ENCODE results near the gene SEPHS1.
A peak's percentile ranks its signal among the peaks of the same experiment; 100 is the strongest.
"Not testable (repeated sequence)": the region's sequence is repeated elsewhere in the genome, so short reads cannot be mapped to it uniquely, and the experiment has no call there.

SEPHS1 gene, protein sequence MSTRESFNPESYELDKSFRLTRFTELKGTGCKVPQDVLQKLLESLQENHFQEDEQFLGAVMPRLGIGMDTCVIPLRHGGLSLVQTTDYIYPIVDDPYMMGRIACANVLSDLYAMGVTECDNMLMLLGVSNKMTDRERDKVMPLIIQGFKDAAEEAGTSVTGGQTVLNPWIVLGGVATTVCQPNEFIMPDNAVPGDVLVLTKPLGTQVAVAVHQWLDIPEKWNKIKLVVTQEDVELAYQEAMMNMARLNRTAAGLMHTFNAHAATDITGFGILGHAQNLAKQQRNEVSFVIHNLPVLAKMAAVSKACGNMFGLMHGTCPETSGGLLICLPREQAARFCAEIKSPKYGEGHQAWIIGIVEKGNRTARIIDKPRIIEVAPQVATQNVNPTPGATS

DNA sequence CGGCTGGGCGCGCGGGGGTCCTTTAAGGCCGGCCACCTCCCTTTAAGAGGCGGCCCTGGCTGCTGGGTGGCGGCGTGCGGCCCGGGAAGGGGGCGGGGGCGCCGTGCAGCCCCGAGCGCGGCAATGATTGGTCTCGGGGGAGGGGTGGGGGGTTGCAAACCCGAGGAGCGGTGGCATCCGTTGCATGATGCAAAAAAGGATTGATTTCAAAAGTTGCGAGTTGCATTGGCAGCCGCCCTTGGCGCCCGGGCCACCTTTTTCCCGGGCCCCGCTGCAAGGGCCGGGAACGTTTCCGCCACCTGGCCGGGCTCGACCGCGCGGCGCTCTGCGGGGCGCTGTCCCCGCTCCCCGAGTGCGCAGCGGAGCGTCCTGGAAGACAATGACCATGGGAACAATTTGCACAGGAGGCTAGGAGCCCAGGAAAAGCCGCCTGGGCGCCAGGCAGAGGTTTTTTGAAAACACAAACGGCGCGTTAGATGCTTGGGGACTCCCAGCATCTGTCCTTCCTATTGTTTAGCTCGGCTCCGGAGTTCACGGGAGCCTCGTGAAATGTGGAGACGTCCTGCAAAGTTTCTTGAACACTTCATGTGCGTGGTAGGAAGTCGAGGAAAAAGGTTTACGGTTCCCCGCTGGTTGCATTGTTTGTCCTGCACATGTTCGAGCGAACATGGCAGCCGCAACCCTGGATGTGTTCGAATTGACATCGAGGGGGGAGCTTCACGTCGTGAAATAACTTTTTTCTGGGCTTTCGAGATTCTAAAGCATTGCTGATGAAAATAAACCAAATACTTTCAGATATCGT is at the start of gene SEPHS1:
Gene SEPHS1, minus strand, starts transcription at position 78 of the 802 bp plus-strand sequence. CDS start 3,343 bp downstream, outside the sequence.
- peak; percentile 13 for DNase-seq

DNA sequence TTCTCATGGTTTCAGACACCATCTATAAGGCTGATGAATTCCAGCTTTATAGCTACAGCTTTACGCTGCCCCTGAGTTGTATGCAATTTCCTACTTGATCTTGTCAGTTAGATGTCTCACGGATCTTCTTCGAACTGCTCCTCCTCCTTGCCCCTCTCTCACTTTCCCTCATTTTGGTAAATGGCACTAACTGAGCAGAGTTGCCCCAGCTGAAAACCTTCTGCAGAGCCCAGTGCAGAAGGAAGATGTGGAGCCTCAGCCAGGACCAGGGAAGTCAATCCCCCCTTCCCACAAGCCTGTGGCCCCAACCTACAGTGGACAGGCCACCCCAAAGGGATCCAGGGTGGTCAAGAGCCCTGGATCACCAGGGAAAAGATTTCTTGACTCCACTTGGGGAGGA is 49.0 kb upstream of the SEPHS1 start:
- no peak for DNase-seq

DNA sequence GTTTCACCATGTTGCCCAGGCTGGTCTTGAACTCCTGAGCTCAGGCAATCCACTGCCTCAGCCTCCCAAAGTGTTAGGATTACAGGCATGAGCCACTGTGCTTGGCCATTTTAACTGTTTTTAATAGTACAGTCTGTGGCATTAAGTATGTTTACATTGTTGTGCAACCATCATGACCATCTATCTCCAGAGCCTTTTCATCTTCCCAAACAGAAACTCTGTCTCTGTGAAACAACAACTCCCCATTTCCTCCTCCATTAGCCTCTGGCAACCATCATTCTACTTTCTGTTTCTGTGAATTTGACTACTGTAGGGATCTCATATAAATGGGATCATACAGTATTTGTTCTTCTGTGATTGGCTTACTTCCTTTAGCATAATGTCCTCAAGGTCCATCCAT is 48.3 kb upstream of the SEPHS1 start:
- DNase-seq = no peak

DNA sequence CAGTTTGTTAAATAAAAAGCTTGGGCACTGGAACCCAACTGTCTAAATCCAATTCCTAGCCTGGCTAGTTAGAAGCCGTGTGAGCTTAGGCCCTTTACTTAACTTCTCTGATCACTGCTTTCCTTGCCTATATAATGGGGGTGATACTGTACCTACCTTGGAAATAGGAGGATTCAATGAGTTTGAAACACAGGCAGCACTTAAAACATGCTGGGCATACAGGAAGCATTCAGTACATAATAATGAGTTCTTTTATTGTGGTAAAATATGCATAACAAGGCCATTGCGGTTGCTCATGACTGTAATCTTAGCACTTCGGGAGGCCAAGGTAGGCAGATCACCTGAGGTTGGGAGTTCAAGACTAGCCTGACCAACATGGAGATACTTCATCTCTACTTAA is 47.4 kb upstream of the SEPHS1 start:
- DNase-seq = no peak

DNA sequence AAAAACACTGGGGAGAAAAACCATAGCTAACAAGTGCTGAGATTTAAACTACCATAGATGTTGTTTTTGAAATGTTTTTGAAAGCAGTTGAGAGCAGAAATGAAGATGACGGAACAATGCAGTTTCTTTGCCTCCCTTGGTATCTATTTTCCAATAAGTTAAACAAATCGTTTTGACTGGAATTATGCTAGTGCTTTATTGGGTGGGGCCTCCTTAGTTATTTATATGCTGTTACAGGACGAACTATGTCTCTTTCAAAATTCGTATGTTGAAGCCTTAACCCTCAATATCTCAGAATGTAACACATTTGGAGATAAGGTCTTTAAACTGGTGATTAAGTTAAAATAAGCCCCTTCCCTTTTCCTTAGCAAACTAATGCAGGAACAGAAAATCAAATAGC is 45.5 kb upstream of the SEPHS1 start:
- no peak for DNase-seq

DNA sequence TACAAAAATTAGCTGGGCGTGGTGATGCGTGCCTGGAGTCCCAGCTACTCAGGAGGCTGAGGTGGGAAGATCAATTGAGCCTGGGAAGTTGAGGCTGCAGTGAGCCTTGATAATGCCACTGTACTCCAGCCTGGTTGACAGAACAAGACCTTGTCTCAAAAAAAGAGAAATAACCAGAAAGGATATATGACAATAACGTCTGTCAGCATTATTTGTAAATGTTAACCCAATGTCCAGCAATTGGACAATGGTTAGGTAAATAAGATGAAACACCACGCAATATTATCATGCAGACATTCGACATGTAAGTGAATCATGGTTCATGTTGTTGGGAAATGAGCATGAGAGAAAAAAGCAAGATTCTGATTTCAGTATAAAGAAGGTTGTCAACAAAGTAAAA is 44.6 kb upstream of the SEPHS1 start:
- DNase-seq = no peak

DNA sequence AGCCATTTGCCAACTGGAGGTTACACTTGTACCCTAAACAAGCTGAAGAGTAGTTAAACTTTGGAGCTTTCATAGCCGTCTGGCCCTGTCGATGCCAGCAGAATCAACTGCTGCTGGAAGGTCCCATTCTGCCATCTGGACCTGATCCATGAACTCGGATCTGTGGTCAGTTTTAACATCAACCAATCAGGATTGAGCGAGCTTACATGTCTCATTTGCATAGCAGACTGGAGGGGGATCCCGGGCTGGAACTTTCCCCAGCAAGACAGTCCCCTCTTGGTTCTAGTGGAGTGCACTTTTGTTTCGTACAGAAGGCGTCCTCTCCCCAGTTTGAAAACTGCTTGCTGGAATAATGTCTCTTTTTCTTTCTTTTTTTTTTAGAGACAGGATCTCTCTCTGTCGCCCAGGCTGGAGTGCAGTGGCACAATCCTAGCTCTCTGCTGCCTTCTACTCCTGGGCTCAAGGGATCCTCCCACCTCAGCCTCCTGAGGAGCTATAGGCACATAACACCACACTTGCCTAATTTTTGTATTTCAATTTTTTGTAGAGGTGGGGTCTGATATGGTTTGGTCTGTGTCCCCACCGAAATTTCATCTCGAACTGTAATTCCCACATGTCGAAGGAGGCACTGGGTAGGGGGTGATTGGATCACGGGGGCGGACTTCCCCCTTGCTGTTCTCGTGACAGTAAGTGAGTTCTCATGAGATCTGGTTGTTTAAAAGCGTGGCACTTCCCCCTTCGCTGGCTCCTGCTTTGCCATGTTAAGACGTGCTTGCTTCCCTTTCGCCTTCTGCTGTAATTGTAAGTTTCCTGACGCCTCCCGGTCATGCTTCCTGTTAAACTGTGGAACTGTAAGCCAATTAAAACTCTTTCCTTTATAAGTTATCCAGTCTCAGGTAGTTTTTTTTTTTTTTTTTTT is 42.8 kb upstream of the SEPHS1 start:
- no peak for DNase-seq

DNA sequence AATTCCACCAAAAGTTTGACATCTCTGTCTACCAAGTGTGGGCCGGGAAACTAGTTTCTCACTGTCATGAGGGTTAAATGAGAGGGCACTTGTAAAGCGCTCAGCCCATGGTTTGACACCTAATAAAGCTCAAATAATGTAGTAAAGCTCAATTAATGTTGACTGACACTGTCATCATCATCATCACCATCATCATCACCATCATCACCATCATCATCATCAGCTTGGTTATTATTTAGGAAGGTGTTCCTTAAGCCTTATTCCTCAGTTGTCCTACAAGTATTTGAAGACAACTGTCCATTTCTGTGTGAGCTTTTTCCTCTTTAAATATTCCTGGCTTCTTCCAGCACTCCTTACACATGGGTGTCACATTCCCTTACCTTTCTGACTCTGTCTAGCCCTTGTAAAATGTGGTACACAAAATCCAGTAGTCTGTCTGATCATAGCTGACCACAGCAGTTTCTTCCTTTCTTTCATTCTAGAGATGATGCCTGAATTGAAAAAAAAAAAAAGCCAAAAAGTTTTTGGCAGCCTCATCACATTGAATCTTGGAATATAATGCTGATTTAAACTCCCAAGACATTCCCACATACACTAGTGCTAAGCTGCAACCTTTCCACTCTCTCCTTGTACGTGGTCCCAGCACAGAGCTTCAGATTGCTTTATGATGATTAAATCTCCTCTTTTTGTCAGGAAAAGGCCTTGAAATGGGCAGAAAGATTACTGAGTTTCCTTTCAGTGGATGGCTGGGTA is 40.6 kb upstream of the SEPHS1 start:
- no peak for DNase-seq

DNA sequence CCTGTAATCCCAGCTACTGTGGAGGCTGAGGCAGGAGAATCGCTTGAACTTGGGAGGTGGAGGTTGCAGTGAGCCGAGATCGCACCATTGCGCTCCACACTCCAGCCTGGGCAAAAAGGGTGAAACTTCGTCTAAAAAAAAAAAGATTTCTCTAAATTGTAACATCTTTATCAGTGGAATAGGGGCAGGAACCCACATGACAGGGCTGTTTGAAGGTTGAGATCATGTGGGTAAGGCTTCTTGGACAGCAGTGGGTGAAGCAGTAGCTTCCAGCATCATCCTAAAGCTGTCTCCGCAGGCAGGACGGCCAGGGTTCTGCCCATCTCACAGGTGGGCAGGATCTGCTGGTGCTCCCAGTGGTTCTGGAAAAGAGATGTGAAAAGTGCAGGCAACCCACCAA is 37.9 kb upstream of the SEPHS1 start:
- DNase-seq = no peak

DNA sequence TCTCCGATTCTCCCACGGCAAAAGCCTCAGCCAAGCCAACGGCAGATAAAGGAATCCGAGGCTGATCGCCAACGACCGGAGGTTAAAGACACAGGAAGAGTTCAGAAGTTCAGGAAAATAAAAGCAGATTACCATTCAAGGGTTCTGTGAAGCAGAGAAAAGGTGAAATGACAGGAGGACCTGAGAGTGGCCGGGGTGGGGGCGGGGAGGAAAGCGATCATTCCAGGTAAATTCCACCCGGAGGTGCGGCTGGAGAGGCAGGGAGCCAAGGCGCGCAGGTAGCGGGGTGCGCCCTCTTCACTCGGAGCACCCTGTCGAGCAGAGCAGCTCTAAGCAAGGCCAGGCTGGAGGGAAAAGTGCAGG is 35.3 kb upstream of the SEPHS1 start:
- no peak for DNase-seq

DNA sequence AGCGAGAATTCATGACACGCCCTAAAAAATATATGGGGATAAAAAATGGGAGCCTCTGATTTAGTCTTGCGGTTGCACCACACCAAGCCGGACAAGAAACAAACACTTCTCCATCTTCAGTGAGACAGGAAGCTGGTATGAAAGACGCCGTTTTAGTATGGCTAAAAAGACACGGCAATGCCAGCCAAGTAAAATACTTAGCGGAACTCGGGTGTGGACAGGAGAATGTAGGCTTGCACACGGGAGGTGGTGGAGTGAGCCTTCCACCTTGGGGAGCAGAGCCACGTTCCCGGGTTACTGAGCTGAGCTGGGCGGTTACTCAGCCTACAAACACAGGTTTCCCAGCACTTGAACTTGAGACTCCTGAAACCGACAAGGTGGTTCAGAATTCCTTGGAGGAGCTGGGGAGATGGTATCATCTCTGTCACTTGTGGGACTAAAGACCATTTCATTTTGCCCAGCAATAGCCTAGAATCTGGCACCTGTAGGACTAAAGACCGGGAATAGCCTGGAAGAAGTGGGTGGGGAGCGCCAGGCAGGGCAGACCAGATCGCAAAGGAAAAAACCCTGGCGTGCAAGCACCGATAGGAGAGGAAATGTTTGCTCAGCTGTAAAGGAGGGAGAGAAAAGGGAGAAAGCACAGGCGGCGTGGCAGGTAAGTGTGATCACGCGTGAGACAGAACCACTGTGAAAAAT is 34.8 kb upstream of the SEPHS1 start:
- no peak for DNase-seq

DNA sequence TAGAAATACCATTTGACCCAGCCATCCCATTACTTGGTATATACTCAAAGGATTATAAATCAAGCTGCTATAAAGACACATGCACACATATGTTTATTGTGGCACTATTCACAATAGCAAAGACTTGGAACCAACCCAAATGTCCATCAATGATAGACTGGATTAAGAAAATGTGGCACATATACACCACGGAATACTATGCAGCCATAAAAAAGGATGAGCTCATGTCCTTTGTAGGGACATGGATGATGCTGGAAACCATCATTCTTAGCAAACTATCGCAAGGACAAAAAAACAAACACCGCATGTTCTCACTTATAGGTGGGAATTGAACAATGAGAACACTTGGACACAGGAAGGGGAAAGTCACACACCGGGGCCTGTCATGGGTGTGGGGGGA is 31.0 kb upstream of the SEPHS1 start:
- not testable (repeated sequence) for DNase-seq

DNA sequence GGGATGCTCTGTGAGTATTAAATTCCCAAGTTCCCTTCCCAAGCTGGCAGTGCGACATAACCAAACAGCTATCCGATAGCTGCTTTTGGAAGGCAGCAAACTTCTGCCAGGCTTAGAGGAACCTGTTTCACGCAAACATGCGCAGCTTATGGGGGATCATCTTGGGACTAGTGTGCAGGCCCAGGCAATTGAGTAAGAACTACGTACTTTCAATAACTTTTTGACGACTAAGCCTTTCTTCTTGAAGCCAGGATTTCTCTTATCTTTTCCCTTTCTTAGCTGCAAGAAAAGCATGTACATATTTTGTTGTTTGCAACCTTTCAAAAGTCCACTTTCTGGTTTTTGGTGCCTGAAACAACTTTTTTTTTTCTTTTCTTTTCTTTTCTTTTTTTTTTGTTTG is 28.7 kb upstream of the SEPHS1 start:
- no peak for DNase-seq

DNA sequence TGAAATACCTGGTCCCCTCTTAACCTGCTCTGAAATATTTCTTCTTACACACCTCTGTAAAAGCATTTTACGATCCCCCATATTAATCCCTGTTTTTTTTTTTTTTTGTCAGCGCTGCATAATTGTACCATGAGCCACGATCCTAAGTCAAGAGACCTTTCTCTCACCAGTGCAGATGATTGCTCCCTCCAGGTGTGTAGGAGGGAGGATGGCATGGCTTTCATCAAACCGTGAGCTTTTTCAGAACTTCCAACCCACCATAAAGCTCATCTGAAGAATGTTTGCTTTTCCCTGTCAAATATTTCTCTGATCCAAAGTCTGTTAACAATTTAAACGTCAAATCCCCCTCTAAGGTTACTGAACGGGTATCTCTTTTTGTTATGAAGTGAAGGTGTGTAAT is 28.2 kb upstream of the SEPHS1 start:
- DNase-seq = no peak

DNA sequence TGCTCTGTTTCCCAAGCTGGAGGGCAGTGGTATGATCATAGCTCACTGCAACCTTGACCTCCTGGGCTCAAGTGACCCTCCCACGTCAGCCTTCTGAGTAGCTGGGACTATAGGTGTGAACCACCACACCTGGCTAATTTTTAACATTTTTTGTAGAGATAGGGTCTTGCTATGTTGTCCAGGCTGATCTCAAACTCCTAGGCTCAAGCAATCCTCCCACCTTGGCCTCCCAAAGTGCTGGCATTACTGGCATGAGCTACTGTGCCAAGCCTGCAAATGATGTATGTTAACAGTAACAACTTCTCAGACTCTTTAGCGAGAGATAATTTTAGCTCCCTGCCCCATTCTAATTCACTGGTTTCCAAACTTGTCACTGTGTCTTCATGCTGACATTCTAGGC is 27.7 kb upstream of the SEPHS1 start:
- no peak for DNase-seq

DNA sequence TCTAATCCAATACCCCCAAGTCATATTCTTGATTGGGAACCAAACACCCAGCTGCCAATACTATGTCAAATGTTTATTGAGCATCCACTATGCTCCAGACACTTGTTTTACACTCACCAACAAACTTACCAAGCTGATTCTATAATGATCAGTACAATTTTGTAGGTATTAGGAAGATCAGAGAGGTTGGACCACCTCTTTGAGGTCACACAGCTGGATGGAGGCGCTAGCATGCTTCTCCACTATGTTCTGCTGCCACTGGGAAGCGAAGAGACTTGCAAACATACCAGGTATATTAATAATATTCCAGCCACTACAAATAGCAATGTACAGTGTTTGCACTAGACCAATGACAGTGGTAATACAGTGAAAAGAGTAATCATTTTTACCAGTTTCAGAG is 25.6 kb upstream of the SEPHS1 start:
- no peak for DNase-seq

DNA sequence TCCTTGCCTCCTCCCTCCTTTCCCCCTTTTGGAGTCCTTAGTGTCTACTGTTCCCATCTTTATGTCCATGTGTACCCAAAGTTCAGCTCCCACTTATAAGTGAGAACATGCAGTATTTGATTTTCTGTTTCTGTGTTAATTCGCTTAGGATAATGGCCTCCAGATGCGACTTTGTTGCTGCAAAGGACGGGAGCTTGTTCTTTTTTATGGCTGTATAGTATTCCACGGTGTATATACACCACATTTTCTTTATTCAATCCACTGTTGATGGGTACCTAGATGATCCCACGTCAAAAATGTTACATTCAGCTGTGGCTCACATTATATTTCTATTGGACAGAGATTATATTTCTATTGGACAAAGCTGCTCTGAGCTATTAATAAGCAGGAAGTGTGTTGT is 24.4 kb upstream of the SEPHS1 start:
- no peak for DNase-seq

DNA sequence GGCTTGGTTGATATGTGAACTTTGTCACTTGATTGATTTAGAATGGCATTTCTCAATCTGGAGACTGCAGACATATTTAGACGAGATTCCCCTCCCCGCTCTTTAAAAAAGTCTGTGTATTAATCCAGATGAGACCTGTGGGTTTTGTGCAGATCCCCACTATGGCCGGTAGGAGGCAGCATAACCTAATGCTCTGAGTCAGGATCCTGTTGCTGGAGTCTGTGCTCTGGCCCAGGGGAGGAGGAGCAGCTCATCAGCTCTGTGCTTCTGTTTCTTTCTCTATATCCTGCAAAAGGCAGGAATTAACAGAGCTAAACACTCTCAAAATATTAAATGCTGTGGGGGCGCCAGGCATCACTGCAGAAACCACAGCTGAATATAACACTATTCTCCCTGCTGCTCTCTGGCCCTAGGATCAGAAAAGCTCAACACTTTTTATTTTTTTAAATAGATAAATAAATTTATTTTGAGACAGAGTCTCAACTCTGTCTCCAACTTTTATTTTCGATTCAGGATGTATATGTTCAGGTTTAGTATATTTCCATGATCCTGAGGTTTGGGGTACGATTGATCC is 23.9 kb upstream of the SEPHS1 start:
- peak; percentile 84 for DNase-seq

DNA sequence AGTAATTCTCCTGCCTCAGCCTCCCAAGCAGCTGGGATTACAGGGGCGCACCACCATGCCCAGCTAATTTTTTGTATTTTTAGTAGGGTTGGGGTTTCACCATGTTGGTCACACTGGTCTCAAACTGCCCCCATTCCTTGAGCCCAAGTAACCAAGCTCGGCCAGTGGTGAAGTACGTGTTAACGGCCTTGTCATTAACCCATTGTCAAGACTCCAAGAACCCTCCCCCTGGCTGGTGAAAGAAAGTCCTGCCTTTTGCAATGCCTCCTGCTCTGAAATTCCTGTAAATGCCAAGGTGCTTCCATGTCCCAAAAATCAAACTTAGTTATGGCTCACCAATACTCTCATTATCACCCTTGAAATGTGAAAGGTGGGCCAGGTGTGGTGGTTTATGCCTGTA is 18.8 kb upstream of the SEPHS1 start:
- no peak for DNase-seq

DNA sequence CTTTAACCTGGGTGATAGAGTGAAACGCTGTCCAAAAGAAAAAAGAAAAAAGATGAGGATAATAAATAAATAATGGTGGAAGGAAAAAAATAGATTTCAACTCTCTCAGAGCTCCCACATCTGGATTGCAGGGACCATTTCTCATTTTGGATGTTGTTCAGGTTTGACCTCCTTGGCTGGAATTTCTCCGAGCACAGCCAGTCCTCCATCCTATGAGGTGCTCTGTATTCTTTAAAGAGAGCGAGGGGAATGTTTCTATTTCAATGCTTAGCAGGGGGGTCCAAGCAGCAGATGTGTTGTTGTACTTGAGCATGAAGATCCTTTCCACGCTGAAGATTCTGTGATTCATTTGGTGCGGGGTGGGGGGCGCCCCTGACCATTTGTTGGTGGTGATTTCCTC is 17.7 kb upstream of the SEPHS1 start:
- DNase-seq = no peak

DNA sequence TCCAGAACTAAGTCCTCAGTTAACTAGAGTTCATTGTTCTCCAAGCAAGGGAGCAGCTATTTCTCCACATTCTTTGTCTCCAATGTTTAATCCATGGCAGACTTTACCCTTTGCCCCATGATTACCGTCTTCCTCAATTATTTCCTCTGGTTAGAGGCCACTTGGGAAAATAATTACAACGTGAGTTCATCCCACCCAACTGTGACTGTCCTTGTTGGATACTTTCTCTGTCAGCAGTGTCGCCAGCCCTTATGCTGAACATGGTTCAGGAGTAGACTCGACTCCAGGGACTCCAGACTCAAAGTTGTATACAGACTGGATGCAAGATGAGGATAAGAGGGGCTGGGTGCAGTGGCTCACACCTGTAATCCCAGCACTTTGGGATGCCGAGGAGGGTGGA is 17.1 kb upstream of the SEPHS1 start:
- DNase-seq = no peak

DNA sequence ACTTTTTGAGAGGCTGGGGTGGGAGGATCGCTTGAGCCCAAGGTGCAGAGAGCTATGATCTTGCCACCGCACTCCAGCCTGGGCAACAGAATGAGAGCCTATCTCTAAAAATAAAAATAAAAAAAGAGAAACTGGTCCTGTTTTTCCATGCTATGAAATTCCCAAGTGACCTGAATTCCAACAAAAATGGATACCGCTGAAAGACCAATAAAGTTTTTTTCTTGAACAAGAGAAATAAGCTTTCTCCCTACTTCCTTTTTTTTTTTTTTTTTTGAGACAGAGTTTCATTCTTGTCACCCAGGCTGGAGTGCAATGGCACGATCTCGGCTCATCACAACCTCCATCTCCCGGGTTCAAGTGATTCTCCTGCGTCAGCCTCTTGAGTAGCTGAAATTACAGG is 12.5 kb upstream of the SEPHS1 start:
- DNase-seq = no peak
